NCI-H345 treated with DMSO at 0.1 percent for 48 hours (cell line): Measurements from ENCODE around the gene HPS5.

Source experiments
- DNase-seq: peaks from one replicate; lab custom pipeline; 2025; ENCODE audit not compliant: unreplicated experiment; lab: John Stamatoyannopoulos, UW

HPS5 gene

DNA sequence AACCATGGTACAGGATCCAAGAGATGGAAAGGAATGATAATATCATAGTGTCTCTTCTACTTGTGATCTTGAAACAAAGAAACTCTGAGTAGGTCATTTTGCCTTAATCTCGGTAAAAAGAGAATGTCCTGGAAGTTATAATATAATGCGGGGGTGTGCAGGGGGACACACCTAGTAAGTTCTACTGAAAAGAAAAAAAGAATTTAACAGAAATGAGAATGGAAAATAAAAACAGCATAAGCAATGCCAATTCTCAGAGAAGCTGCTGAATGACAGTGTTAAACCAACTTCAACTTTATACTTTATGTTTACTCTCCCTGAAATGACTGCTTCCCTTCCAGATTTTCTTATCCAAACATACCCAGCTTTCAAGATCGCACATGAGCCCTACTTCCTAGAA is 2.0 kb downstream of the HPS5 start:
- DNase-seq = no peak

DNA sequence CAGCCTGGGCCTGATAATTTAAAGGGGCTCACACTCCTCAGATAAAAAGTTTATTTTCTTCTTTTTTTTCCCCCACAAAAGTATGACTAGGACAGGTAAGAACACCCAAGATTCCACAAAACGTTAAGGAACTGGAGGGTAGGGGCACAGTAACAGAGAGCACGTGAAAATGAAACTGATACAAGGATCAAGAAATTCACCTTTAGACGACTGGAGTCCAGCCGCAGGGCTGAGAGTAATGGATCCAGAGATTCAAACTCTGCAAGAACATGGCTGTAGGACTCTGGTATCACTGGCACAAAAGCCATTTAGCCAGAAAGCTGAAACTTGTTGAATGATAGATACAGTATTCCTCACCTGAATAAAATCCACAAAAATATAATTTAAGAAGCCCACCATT is 4.4 kb downstream of the HPS5 start:
- no peak for DNase-seq

DNA sequence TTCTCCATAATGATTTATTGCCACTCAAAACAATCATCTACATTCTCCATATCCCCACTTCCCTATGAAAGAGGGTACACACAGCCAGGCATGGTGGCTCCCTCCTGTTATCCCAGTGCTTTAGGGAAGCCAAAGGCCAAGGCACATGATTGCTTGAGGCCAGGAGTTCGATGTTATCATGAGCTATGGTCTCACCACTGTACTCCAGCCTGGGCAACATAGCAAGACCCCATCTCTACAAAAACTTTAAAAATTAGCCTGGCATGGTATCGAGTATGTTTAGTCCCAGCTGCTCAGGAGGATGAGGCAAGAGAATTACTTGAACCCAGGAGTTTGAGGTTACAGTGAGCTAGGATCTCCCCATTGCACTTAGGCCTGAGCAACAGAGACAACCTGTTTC is 6.0 kb downstream of the HPS5 start:
- no peak for DNase-seq

DNA sequence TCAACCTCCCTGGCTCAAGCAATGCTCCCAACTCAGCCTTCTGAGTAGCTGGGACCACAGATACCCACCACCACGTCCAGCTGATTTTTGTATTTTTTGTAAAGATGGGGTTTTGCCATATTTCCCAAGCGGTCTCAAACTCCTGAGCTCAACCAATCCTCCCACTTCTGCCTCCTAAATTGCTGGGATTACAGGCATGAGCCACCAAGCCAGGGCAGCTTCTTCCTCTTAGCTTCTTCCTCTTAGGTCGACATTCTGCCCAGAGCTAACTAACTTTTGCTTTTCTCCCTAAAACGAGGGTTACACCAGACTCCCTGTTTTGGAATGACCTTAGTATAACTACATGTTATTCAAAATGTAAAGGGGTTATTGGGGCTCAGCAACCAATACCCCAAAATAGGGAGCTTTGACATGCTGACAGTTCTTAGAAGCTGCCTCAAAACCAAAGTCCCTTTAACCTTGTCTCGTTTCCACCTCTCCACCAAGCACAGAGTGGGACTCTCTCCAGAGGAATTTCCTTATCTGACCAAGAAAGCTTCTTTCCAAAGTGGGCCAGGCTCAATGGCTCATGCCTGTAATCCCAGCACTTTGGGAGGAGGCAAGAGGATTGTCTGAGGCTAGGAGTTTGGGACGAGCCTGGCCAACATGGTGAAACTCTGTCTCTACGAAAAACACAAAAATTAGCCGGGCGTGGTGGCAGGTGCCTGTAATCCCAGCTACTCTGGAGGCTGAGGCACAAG is 7.0 kb downstream of the HPS5 start:
- no peak for DNase-seq

DNA sequence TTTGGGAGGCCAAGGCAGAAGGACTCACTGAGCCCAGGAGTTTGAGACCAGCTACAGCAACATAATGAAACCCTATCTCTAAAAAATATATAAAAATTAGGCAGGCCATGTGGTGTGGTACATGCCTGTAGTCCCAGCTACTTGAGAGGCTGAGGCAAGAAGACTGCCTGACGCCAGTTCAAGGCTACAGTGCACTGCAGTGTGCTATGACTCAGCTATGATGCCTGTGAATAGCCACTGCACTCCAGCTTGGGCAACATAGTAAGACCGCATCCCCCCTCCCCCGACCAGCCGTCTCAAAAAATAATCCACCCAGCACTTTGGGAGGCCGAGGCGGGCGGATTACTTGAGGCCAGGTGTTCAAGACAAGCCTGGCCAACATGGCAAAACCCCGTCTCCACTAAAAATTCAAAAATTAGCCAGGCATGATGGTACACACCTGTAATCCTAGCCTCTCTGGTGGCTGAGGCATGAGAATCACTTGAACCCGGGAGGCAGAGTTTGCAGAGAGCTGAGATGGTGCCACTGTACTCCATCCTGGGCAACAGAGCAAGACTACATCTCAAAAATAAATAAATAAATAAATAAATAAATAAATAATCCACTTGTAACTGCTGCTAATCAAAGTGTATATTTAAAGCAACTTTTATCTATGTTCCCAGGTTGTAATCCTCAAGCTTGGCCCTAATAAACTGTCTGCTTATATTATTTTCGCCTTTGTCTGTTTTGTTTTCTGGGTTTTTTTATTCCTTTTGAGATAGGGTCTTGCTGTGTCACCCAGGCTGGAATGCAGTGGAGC is 7.8 kb downstream of the HPS5 start:
- no peak for DNase-seq

DNA sequence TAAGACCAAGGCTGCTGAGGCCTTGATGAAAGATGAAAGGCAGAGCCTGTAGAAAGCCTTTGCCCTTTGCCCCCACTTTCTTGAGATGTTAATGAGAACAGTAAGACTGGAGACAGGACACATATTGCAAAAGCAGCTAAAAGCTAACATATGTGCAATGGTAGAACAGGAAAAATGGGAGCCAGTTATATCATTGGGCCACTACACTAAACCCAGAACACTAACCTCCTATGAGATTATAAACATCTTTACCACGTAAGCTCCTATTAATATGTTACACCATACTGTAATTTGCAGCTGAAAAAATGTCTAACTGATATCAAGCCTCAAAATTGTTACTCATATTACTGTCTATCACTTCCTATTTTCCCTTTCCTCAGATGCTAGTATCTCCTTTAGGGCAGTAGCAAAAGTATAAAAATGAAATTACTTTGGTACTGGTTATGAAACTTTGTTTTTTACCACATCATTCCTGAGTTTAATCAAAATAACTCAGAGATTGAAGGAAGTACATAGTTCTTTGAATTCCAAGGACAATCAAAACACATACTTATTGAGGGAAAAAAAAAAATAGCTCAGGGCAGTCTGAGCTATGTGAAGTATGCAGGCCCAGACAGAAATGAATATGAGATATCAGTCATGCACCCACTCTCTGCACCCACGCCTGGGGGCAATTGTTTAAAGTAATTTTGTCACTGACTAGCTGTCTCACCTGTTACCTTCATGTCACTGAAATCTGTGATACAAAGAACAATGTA is 9.1 kb downstream of the HPS5 start:
- no peak for DNase-seq

DNA sequence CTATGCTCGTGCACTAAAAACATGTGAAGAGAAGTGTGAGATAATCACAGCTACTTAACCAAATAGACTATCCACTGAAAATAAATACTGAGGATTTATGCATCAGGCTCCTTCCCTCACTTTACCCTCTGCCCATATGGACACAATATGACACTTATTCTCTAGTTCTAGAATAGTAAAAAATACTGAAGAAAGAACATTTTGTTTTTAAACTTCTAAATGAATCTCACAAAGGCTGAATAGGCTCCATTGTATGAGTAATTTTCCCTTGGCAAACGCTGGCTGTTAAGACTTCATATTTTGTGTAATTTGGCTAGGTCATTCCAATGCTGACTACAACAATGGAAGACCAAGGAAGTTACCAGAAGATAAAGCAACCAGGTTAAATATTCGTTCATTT is 9.9 kb downstream of the HPS5 start:
- DNase-seq = no peak

DNA sequence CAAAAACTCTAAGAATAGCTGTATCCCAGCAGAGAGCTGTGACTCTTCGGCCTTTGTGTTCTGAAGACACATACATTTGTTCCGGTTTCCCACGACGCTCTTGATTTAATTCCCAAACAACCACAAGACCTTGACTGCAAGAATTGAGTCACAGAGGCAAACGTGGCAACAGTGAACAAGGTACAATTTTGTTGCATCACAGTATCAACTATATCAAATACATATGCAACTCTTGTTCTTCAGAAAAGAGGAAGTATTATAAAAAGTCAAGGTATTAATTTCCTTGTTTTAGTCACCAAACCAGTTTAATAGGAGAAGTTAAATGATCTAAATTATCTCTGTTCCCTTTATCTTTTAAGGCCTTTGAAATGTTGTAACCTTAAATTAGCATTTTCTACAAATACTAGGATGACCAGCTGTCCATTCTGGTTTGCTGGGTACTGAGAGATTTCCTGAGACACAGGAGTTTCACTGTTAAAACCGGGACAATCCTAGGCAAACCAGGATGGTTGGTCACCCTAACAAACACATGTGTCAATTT is 11.1 kb downstream of the HPS5 start:
- DNase-seq = no peak

DNA sequence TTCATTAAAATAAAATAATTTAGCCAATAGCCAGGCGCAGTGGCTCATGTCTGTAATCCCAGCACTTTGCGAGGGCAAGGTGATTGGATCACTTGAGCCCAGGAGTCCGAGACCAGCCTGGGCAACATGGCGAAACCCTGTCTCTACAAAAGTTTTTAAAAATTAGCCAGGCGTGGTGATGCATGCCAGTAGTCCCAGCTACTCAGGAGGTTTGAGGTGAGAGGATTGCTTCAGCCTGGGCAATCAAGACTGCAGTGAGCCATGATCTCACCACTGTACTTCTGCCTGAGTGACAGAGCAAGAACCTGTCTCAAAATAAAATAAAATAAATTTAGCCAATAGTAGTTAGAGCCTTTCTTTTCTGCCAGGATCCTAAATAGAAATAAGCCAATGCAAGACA is 12.2 kb downstream of the HPS5 start:
- DNase-seq = no peak

DNA sequence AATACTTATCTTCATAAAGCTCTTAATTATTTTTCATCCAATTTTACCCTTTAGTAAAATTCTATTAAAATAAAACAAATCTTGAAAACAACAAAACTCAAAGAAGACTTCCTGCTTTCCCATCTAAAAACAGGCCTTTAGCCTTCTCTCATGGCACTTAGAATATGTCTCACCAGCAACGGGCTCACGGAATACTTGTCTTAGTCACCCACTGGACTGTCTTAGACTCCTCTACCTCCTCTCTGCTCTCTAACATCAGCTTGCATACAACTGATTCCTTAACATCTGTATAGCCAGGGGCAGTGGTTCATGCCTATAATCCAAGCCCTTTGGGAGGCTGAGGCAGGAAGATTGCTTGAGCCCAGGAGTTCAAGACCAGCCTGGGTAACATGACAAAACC is 13.7 kb downstream of the HPS5 start:
- DNase-seq = no peak

DNA sequence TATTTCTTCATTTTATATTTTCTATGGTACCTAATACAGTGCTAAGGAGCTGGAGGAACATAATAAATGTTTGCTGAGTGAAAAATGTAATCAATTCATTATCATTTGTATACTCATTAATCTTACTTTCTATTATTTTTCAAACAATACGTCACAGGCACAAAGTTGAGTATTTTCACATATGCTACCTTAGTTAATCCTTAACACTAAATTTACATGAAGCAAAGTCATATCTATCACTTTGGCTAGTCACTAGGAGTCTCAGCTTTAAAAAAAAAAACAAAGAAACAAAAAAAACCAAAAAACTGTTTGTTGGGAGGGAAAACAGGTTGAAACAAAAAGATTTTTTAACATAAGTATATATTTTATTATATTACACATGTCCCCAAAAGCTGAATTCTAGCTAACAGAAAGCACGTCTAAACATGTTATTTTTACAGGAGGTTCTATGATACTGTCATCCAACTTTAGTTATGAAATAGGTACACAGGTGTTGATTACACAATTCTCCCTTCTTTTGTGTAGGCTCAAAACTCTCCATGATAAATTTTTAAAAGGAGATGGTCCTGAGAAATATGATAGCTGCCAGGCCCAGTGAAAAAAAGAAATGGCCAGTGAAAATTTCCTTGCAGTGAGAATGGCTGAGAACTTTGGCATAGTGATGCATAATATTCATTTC is 14.3 kb downstream of the HPS5 start:
- no peak for DNase-seq

DNA sequence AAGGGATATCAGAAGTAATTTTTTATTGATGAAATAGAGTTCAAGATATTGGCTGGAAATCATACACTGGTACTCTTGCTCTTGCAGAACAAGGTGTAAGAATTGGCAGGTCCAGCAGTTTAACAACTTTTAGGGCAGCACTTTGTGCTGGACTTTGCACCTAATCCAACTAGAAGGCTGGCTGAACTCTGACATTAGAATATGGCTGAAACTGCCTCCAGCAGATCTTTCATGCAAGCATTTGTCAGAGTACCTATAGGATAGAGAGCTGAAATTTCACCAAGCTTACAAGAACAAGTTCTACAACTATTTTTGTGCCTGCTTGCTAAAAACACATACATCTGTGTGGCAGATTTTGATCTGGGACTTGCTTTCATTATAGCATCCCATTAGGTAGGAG is 17.2 kb downstream of the HPS5 start:
- DNase-seq = no peak

DNA sequence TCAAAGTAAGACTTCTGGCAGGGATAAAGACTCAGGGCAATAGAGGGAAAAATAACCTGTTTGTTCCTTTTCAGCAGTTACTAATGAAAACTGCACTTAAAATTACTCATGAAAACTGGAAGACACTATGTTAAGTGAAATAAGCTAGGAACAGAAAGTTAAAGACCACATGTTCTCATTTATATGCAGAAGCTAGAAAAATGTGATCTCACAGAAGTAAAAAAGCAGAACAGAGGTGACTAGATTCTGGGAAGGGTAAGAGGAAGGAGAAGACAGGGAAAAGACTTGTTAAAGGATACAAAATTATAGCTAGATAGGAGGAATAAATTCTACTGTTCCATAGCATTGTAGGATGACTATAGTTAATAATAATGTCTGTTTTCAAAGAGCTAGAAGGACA is 22.2 kb downstream of the HPS5 start:
- no peak for DNase-seq

DNA sequence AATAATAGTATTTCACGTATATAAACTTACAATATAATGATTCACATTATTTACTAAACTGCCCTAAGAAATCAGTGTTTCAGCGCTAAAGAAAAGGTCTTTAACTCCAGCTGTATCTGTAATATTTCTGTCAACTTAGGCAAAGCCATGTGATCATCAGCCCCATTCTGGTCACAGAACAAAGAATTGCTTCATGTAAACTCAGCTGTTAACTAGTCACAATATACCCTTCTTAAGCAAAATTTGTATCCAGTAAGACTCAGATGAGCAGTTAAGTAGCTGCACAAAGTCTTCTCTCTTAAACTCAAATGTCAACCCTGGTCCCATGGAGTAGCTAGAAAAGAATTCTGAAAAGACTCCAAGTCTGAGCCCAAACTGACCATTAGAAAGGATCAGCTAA is 26.6 kb downstream of the HPS5 start:
- no peak for DNase-seq

DNA sequence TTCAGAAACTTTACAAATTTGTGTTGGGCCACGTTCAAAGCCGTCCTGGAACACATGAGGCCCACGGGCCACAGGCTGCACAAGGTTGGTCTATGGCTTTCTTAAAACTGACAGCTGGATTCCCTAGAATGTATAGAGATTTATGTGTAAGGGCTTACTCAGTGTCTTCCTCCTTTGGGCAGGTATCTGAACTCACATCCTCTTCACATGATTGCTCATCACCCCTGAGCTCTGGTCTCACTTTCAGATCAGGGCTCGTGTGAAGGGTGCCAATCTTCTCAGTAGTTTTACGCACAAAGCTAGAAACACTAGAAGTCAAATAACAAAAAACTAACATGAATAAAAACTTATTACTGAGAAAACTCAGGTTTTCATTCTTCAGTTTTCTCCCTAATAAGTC is 27.1 kb downstream of the HPS5 start:
- no peak for DNase-seq

DNA sequence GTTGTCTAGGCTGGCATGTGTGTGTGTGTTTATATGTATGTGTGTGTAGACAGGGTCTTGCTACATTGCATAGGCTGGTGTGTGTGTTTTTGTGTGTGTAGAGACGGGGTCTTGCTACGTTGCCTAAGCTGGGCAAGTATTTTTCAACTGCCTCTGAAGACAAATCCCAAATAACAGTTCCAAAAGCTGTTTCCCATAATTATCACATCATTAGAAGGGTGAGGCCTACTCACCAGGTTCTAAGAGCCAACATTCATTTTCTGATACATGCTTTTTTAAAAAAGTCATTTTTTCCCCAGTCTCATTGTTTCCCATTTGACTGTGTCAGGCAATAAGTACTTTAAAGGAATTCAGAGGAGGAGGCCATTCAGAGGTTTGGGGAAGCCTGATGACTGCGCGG is 33.0 kb downstream of the HPS5 start:
- DNase-seq = no peak

DNA sequence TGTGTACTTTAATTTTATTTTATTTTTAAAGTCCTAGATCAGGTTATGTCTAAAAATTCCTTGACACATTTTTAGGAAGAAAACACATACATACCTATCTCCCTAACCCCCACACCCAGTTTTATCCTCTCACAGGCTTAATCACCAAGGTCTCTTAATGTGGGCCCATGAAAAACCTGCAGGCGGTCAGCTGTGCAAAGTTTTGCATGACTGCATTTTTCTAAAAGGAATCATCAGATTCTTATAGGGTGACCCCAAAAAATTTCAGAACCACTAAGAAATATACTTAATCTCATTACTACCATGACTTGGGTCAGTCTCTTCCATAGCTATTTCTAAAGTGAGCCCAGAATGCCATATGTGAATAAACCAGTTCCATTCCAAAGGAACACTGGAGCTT is 36.1 kb downstream of the HPS5 start:
- no peak for DNase-seq

DNA sequence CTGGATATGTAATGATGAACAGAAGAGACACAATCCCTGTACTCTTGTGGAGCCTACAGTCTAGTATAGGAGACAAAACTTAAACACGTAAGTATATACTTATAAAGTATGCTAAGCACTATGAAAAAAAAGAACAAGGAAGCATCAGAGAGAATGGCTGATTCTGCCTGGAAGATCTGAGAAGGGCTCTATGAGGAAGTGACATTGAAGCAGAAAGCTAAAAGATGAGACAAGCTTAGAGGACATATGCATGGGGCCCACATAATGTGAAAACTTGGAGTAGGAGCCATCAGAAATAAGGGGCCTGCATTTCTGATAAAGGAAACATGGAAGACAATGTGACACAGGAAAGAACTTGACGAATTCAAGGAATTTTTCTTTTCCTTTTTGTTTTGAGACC is 39.3 kb downstream of the HPS5 start:
- DNase-seq = no peak

DNA sequence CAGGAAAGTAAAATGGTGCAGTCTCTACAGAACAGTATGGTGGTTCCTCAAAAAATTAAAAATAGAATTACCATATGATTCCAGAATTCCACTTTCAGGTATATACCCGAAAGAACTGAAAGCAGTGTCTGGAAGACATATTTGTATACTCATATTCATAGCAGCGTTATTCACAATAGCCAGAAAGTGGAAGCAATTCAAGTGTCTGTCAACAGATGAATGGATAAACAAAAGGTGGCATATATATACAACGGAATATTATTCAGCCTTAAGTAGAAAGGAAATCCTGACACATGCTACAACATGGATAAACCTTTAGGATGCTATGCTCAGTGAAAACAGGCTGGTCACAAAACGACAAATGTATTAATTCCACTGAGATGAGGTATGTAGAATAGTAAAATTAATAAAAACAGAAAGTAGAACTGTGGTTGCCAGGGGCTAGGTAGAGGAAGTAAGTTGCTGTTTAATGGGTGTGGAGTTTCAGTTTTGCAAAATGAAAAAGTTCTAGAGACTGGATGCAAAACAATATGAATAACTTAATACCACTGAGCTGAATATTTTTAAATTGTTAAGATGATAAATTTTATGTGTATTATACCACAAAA is 41.4 kb downstream of the HPS5 start:
- no peak for DNase-seq

DNA sequence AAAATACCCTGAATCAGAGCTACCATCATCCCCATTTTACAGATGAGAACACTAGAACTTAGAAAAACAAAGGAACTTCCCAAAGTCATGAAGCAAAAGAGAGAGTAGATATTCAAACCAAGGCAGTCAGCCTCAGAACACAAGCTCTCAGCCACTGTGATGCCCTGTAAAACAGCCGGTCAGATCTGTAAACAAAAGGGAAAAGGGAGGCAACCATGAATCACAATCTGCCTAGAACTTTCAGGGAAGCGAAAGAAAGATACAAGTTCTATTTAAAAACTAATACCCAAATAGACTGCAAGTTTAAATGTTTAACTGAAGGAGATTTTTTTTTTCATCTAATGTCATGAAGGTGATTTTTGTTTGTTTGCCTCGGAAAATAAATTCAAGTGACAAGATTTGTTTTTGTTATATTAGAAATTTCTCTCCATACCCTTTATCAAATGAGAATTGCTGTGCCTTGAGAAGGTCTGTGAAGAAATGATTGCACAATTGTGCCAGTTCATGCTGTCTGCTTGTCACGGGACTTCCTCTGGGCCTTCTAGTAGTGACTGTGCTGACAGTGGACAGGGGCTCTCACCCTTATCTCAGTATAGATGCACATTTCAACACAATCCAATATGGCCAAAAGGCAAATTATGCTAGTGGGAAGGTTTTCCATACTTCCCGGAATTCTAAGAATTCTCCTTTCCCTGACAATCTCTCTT is 44.2 kb downstream of the HPS5 start:
- no peak for DNase-seq
